ENCODE measurements around the gene GLTPD2.
"Not testable (repeated sequence)": the region's sequence is repeated elsewhere in the genome, so short reads cannot be mapped to it uniquely, and the experiment has no call there.

- not testable (repeated sequence) for TF ChIP-seq EZH2phosphoT487 (IDR thresholded peaks at IDR 0.05; ENCODE audit: borderline replicate concordance); CTCF (conservative IDR thresholded peaks at IDR 0.05; ENCODE audit: low read length)
These were observed 44.0 kb downstream of the GLTPD2 start for GRCh38 chr17:4832829-4833177.
